Measurements from ENCODE around the gene PPP2R3B. TPM values are rescaled to one million over a fixed set of nuclear protein-coding genes. Genes with fewer than 3 reads are reported as not detected.

The PPP2R3B gene
- total RNA-seq, 4 donors from 2014 or later: 4.5 to 12.0 (median 5.7) TPM

DNA sequence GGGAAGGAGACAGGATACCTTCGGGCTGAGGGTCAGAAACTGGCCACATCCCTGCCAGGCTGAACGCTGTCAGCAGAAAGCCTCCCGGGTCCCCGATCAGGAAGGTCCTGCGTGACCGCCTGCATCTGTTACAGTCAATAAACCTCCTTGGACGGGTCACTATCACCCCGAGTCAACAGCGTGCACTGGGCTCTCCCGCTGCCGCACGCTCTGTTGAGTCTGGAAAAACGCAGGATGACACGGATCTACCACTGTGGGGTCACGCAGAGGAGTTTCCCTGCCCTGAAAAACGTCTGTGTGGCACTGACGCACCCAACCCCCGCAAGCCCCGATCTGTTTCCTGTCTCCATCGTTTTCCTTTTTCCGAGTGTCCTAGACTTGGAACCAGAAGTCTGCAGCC lies 12.1 kb downstream of the PPP2R3B start:
- TF ChIP-seq, protein P1, sequence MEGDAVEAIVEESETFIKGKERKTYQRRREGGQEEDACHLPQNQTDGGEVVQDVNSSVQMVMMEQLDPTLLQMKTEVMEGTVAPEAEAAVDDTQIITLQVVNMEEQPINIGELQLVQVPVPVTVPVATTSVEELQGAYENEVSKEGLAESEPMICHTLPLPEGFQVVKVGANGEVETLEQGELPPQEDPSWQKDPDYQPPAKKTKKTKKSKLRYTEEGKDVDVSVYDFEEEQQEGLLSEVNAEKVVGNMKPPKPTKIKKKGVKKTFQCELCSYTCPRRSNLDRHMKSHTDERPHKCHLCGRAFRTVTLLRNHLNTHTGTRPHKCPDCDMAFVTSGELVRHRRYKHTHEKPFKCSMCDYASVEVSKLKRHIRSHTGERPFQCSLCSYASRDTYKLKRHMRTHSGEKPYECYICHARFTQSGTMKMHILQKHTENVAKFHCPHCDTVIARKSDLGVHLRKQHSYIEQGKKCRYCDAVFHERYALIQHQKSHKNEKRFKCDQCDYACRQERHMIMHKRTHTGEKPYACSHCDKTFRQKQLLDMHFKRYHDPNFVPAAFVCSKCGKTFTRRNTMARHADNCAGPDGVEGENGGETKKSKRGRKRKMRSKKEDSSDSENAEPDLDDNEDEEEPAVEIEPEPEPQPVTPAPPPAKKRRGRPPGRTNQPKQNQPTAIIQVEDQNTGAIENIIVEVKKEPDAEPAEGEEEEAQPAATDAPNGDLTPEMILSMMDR (IDR thresholded peaks at IDR 0.05): no peak
- DNase-seq (ENCODE audit: low spot score) (no peak), ATAC-seq (ENCODE audit: low FRiP score) (no peak)

DNA sequence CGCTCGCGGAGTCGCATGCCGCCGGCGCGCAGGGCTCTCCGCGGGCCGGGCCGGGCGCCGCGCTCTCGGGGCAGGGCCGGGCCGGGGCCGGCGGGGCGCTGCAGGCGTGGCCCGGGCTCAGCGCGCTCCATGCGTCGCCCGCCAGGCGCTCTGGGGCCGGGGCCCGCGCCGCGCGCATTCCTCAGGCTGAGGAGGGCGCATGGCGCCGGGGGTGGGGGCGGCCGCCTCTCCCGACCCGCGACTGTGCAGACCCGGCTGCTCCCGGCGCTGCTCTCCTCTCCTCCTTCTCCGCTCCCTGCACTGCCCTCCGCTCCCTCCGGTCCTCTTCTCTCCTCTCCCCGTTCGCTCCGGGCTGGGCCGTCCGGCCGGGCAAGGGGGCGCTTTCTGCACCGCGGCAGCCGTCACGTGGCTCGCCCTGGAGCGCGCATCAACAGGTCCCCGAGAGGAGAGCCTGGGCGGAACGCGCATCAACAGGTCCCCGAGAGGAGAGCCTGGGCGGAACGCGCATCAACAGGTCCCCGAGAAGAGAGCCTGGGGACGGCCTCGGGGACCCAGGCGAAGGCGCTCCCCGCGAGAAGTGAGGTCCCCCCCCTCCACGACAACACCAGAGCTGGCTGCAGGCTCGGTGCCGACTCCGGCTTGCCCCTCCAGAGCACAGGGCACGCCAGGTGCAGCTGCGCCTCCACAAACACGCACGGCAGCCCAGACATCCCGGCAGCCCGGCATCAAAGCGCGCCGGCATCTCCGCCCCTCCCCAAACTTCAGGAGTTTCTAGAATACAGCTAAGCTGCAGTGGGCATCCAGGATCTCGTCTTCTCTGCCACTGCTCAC lies 12.9 kb downstream of the PPP2R3B start:
- ATAC-seq (ENCODE audit: low FRiP score) (peak; percentile 31), DNase-seq (ENCODE audit: low spot score) (no peak)
- TF ChIP-seq, protein P1 (IDR thresholded peaks at IDR 0.05): no peak

DNA sequence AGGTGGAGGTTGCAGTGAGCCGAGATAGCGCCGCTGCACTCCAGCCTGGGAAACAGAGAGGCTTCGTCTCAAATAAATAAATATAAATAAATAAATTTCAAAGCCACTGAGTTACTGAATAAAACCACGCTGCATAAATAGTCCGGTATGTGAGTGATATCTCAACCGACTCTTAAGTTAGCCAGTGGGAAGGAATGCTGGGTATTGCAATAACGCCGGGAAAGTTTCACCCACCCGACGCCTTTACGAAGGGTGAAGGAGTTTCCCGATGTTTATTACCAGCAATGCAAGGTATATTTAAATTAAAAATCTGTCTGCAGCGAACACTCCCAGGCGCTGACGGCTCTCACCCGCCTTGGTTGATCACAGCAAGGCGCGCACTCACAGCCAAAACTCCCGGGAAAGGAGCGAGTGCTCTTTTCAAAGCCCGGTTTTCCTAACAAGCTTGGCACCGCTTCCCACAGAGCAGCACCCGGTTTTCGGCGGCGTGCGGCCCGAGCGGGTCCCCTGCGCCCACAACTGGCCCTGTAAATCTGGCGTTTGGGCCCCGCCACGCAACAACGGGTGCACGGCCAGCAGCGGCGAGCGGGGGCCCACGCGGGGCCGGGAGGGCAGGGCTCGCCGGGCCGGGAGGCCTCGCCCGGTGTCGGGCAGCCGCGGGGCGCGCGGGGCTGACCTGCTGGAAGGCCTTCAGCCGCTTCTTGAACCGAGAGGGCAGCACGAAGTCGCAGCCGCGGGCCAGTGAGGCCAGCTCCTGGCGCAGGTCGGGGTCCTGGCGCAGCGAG lies 13.7 kb downstream of the PPP2R3B start:
- no peak for ATAC-seq (ENCODE audit: low FRiP score)
- TF ChIP-seq, protein P1 (IDR thresholded peaks at IDR 0.05): no peak
- no peak for DNase-seq (ENCODE audit: low spot score)

DNA sequence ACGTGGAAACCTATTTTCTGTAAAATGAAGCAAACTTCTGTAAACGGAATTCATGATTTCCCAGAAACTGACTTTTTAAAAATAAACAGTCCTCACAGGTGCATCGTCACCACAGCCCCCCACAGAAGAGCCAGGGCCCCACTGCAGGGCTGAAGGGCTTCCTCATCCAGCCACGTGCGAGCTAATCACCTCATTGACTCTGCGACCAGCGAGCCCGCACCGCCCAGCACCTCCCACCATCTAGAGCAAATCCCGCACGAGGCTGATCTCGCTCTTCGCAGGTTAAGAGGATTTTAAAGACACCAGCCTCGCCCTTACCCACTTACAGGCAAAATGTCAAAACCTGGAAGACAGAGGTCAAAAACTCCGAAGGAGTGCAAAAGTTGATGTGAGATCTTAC lies 14.8 kb downstream of the PPP2R3B start:
- ATAC-seq (ENCODE audit: low FRiP score): no peak
- no peak for DNase-seq (ENCODE audit: low spot score)
- TF ChIP-seq, protein P1 (IDR thresholded peaks at IDR 0.05): no peak

DNA sequence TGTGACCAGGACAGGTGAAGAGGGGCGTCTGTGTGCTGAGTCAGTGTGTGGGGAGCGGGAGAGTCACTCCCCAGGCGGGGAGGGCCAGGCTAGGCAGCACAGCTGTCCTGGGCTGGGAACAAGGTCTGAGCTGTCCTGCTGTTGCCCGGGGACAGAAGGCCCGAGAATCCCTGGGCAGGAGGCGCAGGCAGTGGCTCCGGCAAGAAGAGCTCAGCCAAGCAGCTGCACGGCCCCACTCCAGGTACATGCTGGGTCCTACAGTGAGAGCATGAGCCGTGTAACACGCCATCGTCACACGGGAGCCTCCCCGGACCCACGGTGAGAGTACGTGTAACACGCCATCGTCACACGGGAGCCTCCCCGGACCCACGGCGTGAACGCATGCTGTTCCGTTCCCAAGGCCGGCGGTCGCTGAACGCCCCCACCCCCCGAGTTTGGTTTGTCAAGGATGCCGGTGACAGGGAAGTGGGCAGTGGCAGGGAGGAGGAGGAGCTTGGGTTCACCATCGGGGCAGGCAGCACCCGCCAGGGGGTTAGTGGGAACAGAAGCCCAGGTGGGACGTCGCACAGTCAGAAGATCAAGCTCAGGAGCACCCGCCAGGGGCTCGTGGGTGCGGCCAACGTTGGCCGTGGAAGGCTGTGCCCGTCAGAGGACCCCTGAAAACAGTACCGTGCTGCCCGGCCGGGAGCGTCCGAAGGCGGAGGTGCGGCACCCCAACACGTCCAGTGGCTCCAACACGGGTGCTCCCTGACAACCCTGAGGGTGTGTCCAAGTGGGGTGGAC lies 15.6 kb downstream of the PPP2R3B start:
- DNase-seq (ENCODE audit: low spot score): no peak
- no peak for ATAC-seq (ENCODE audit: low FRiP score)
- TF ChIP-seq, protein P1 (IDR thresholded peaks at IDR 0.05): no peak

DNA sequence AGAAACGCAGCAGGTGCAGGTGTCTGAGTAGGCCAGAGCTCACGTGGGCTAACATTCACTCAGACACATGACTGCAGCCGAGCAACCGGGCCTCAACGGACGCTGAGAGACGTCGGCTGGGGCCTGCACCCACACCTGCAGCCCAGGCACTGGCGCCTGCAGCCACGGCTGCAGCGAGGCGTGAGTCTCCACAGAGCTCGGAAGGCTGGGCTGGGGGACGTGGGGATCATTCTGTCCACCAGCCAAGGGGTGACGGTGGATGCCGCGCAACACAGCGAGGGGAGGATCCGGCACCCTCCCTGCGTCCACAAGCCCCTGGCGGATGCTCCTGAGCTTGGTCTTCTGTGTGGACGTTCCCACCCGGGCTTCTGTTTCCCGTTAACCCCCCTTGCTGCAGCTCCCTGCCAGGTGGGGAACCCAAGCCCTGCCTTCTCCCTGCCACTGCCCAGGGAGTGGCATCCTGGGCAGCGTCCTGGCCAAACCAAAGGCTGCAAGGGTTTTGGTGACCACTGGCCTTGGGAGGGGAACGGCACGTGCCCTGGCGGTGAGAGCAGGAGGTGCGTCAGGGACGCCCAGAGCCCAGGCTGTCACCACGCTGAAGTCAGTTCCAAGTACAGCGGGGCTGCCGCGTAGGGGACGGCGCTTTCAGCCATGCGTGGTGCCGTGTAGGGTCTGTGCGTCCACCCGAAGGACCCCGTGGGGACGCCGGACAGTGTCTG lies 16.3 kb downstream of the PPP2R3B start:
- TF ChIP-seq, protein P1 (IDR thresholded peaks at IDR 0.05): no peak
- DNase-seq (ENCODE audit: low spot score): no peak
- ATAC-seq (ENCODE audit: low FRiP score): no peak
